Measurements from ENCODE around the gene GPR132.

- TF ChIP-seq CTCF (IDR thresholded peaks at IDR 0.05; ENCODE audit: low read length) (no peak), EZH2 (optimal IDR thresholded peaks at IDR 0.05; ENCODE audit: low read depth, low read length) (no peak)
Measured at GRCh38 chr14:105093038-105093430, 27.8 kb upstream of the GPR132 start.
